Dermis blood vessel endothelial cell (primary cell): ENCODE data around the gene SOHLH1. TPM values are rescaled to one million over a fixed set of nuclear protein-coding genes. Genes with fewer than 3 reads are reported as not detected.

Source experiments
- DNase-seq: peaks from one replicate; pipeline ENCODE4 v3.0.0; 2010
- total RNA-seq: library from RNA; depleted of rRNA; stranded (reverse); fragments of >200 nt; gene quantifications from 2 replicates; pipeline ENCODE4 v1.2.3, GENCODE V29; 2014

Gene SOHLH1
- total RNA-seq, 1 donor from 2014 or later, result not detected

- DNase-seq, result peak; percentile 62
Measured at GRCh38 chr9:135701959-135702721, 2.9 kb upstream of the SOHLH1 start, which contains the start of gene KCNT1. TSS of gene KCNT1 (plus strand) at chr9:135702185. CDS start at chr9:135702259, 74 bp downstream.

GRCh38 chr9:135701067-135701958 is 2.0 kb upstream of the SOHLH1 start:
- no peak for DNase-seq

GRCh38 chr9:135700525-135700924 is 1.2 kb upstream of the SOHLH1 start:
- DNase-seq, result no peak

- no peak for DNase-seq
Measured at GRCh38 chr9:135698767-135699166, 514 bp downstream of the SOHLH1 start.

- DNase-seq, result no peak
Measured at GRCh38 chr9:135698236-135698635, 1.0 kb downstream of the SOHLH1 start.

GRCh38 chr9:135697226-135697625 is 2.1 kb downstream of the SOHLH1 start:
- DNase-seq, result no peak

GRCh38 chr9:135696446-135696845 is 2.8 kb downstream of the SOHLH1 start:
- DNase-seq, result no peak

GRCh38 chr9:135695642-135696041 is 3.6 kb downstream of the SOHLH1 start:
- DNase-seq, result no peak

GRCh38 chr9:135695036-135695435 is 4.2 kb downstream of the SOHLH1 start:
- DNase-seq, result no peak

- DNase-seq, result no peak
Measured at GRCh38 chr9:135694414-135694813, 4.9 kb downstream of the SOHLH1 start.

- no peak for DNase-seq
Measured at GRCh38 chr9:135693771-135694170, 5.5 kb downstream of the SOHLH1 start.

- DNase-seq, result no peak
Measured at GRCh38 chr9:135693265-135693664, 6.0 kb downstream of the SOHLH1 start.

- no peak for DNase-seq
Measured at GRCh38 chr9:135692410-135692809, 6.9 kb downstream of the SOHLH1 start.

GRCh38 chr9:135690836-135691570 is 8.3 kb downstream of the SOHLH1 start:
- no peak for DNase-seq

GRCh38 chr9:135689011-135689410 is 10.3 kb downstream of the SOHLH1 start:
- no peak for DNase-seq

- no peak for DNase-seq
Measured at GRCh38 chr9:135687216-135687615, 12.1 kb downstream of the SOHLH1 start.

- no peak for DNase-seq
Measured at GRCh38 chr9:135684691-135685090, 14.6 kb downstream of the SOHLH1 start.

GRCh38 chr9:135683401-135684034 is 15.8 kb downstream of the SOHLH1 start:
- DNase-seq, result no peak

- DNase-seq, result no peak
Measured at GRCh38 chr9:135681161-135681560, 18.1 kb downstream of the SOHLH1 start.

- no peak for DNase-seq
Measured at GRCh38 chr9:135680056-135680455, 19.2 kb downstream of the SOHLH1 start.

- no peak for DNase-seq
Measured at GRCh38 chr9:135678236-135679017, 20.9 kb downstream of the SOHLH1 start.
